Adrenal gland (tissue), 19 donors: Measurements from ENCODE around the gene BTN3A1. TPM values are rescaled to one million over a fixed set of nuclear protein-coding genes. Genes with fewer than 3 reads are reported as not detected.
"Not testable (repeated sequence)": the region's sequence is repeated elsewhere in the genome, so short reads cannot be mapped to it uniquely, and the experiment has no call there.

Experiments
- DNase-seq, 7 donors: peaks; one replicate each; pipeline ENCODE4 v3.0.0-alpha.2; 2019 to 2020
- H3K27ac ChIP-seq, 5 donors: fragments of 200-600 bp; sonication (generic) in 4 of 5; 1 replicate in 3 of 5; 2 replicates in 2 of 5; pipeline versions ENCODE4 v1.5.1 to v1.8.0; 2016 to 2020; ENCODE audit warnings: mild to moderate bottlenecking in 1 of 5
- H3K27me3 ChIP-seq: fragments of 200-600 bp; 2 replicates; pipeline ENCODE4 v1.8.0; 2021
- H3K36me3 ChIP-seq, 2 donors: fragments of 200-600 bp; replicated peaks in 1 of 2; 1 replicate in 1 of 2; 2 replicates in 1 of 2; pipeline versions ENCODE4 v1.5.1 to v1.8.0; 2018 to 2022
- H3K4me1 ChIP-seq, 2 donors: fragments of 200-600 bp; replicated peaks in 1 of 2; 1 replicate in 1 of 2; 2 replicates in 1 of 2; pipeline versions ENCODE4 v1.5.1 to v1.8.0; 2018 to 2021
- H3K4me3 ChIP-seq, 4 donors: fragments of 200-600 bp; sonication (generic) in 3 of 4; one replicate each; pipeline ENCODE4 v1.5.1; 2016 to 2018
- H3K9me3 ChIP-seq, 3 donors: fragments of 200-600 bp; sonication (generic) in 1 of 3; replicated peaks in 1 of 3; 1 replicate in 2 of 3; 2 replicates in 1 of 3; pipeline versions ENCODE4 v1.5.1 to v1.8.0; 2016 to 2021
- CTCF ChIP-seq, 6 experiments: fragments of 450-650 bp in 4 of 6; fragments of 200-600 bp in 2 of 6; sonication (generic) in 1 of 6; IDR thresholded peaks; 1 replicate in 5 of 6; 2 replicates in 1 of 6; pipeline versions ENCODE4 v1.5.1 to v1.8.0; 2016 to 2021; ENCODE audit warnings: antibody characterized with exemption in 6 of 6, mild to moderate bottlenecking in 2 of 6, moderate library complexity in 1 of 6
- POLR2A ChIP-seq, 2 donors: fragments of 450-650 bp; IDR thresholded peaks; one replicate each; pipeline ENCODE4 v1.6.1; 2017; ENCODE audit warnings: antibody characterized with exemption in 2 of 2, mild to moderate bottlenecking in 2 of 2, moderate library complexity in 1 of 2
- WGBS, 4 donors: extraction: QIAGEN DNeasy Blood & Tissue Kit in 2 of 4; methylation state at CpG; one replicate each; pipeline versions ENCODE4 v1.1.5 to v1.1.7; 2013 to 2017; 5-methylcytosine and 5-hydroxymethylcytosine counted together
- intact Hi-C, 2 donors: fragments of 100-400 bp; cut with DNase I; formaldehyde crosslinking; loops; one replicate each; pipeline versions ENCODE4 v1.14.1 to v1.15.0; 2022 to 2023
- long read RNA-seq, 10 donors: library from polyadenylated mRNA in 3 of 10; unstranded in 2 of 10; stranded (forward) in 1 of 10; transcript quantifications; one replicate each; pipeline ENCODE4 v2.0.0 and lab custom pipeline, GENCODE V29; 2021 to 2026
- polyA plus RNA-seq, 3 donors: library from polyadenylated mRNA; stranded (reverse); fragments of 200-250 nt in 2 of 3; fragments of 350-450 nt in 1 of 3; fragmentation: Illumina TruSeq in 1 of 3; extraction: RNeasy Lipid Tissue Mini Kit (QIAGEN cat#74804) in 1 of 3; gene quantifications; one replicate each; pipeline ENCODE4 v1.2.3, GENCODE V29; 2013 to 2014
- total RNA-seq, 9 donors: library from RNA; depleted of rRNA in 4 of 9; stranded (reverse); fragments of >200 nt in 4 of 9; fragments of 120-200 nt in 1 of 9; fragmentation: NEBNext Ultra II Directional in 1 of 9; extraction: Animal tissue kit (Norgen Biotek cat#: 25700) in 1 of 9; gene quantifications; one replicate each; pipeline versions ENCODE4 v1.1.0 to v1.2.4, GENCODE V29; 2013 to 2023
- donor health status: healthy with polysubstance abuse.
- donor health status: Bipolar disorder and iron deficiency.
- donor health status: DM: yes; HTN: yes; CAD: no.
- donor health status: DM: no; HTN: no; CAD: no.
- donor health status: DM: no; HTN: no; CAD: no.
- donor health status: DM: yes; HTN: yes; CAD: no.

BTN3A1 gene
- total RNA-seq, result 10 to 100 TPM; 26.3 to 56.7 (median 39.0) TPM
- 10 to 100 TPM; 17.5 to 38.3 (median 21.9) TPM for polyA plus RNA-seq
- long read RNA-seq, donor 1, partial matches to known transcripts, result 9 of 9 reads
- long read RNA-seq, donor 1, other reads (novel, unspliced or antisense), result 0 of 9 reads
- long read RNA-seq, donor 2, partial matches to known transcripts, result 0 of 2 reads
- long read RNA-seq, donor 2, other reads (novel, unspliced or antisense), result 0 of 2 reads
- long read RNA-seq, donor 3, result 0 reads
- long read RNA-seq, donor 4, partial matches to known transcripts, result 3 of 10 reads
- long read RNA-seq, donor 4, other reads (novel, unspliced or antisense), result 7 of 10 reads
- long read RNA-seq, donor 5, partial matches to known transcripts, result 5 of 49 reads
- long read RNA-seq, donor 5, other reads (novel, unspliced or antisense), result 43 of 49 reads
- long read RNA-seq, donor 6, partial matches to known transcripts, result 2 of 4 reads
- long read RNA-seq, donor 6, other reads (novel, unspliced or antisense), result 2 of 4 reads
- long read RNA-seq, donor 7, partial matches to known transcripts, result 0 of 1 reads
- long read RNA-seq, donor 7, other reads (novel, unspliced or antisense), result 0 of 1 reads
- long read RNA-seq, donor 8, partial matches to known transcripts, result 26 of 29 reads
- long read RNA-seq, donor 8, other reads (novel, unspliced or antisense), result 0 of 29 reads
- long read RNA-seq, donor 9, partial matches to known transcripts, result 29 of 30 reads
- long read RNA-seq, donor 9, other reads (novel, unspliced or antisense), result 0 of 30 reads
- long read RNA-seq, donor 10, partial matches to known transcripts, result 0 of 1 reads
- long read RNA-seq, donor 10, other reads (novel, unspliced or antisense), result 0 of 1 reads

DNA sequence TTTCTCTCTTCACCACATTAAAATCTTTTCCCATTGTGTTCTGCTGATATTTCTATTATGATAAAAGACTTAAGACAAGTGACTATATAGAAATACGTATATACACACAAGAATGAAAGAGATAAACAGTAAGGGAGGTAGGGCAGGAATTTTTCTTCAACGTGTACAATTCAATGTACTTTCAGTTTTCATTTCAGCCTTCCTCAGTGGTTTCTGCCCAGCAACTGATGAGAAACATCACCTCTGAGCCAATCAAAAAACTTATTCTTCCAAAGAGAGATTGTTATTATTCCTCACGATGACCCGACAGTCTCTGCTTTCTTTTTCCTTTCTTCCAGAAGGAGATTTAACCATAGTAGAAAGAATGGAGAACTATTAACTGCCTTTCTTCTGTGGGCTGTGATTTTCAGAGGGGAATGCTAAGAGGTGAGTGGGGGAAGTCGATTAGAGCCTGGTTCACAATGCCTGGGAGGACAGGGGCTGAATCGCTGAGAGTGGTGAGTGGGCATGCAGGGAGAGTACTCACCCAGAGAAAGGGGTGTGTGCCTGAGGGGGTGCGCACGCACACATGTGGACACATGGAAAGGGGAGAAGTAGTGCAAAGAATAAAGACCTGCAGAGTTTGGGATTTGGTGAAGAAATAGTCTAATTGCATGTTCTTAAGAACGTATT lies at the start of gene BTN3A1:
TSS of gene BTN3A1 (plus strand) at position 289 of the 672 bp plus-strand sequence. CDS start 3,289 bp downstream, outside the sequence.
- H3K36me3 ChIP-seq, result peaks cover 0 to 11% of the 10 kb centered on the region in 2 donors
- peak within 1 kb of the TSS; percentile 44 to 92 (median 80) for H3K27ac ChIP-seq
- H3K4me3 ChIP-seq, result peak within 1 kb of the TSS; percentile 34 to 76 (median 58)
- DNase-seq, result peak; percentile 58 to 82 (median 73)
- 0 to 1% (median 0%) methylated on average over 9 of the region's 9 CpGs for WGBS, 4 donors
- H3K27me3 ChIP-seq, result no peaks in the 10 kb centered on the region
- H3K9me3 ChIP-seq, result no peaks in the 10 kb centered on the region
- intact Hi-C loops, result no loop called here
- peaks cover 0 to 19% of the 10 kb centered on the region in 2 donors for H3K4me1 ChIP-seq
- TF ChIP-seq POLR2A (IDR thresholded peaks at IDR 0.05) (peak in 1 of 2 donors; percentile 40), CTCF (IDR thresholded peaks at IDR 0.05) (no peak)

DNA sequence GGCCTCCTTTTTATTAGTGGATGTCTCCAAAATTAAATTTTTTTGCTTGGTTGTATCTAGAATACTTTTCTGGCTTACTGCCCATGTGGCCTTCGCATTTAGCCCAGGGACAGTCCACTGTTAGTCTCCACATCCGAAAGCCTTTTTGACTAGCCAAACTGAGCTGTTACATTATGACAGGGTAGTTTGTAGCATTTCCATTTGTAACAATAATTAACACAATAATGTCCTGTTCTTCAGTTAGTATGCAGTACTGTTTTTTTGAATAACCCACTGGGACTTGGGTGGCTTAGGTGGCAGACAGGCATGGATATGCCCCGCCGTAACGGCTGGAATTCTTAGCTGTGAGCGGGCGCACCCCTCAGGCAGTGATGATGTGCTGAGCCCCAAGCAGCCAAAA lies 49.8 kb upstream of the BTN3A1 start:
- H3K36me3 ChIP-seq, result no peaks in the 10 kb centered on the region
- H3K4me1 ChIP-seq, result peaks cover 3 to 8% of the 10 kb centered on the region in 2 donors
- H3K9me3 ChIP-seq, result no peaks in the 10 kb centered on the region
- intact Hi-C loops, result no loop called here
- peak in 6 of 7 donors; percentile 47 to 70 (median 60) for DNase-seq
- H3K4me3 ChIP-seq, result no peak overlapping the region
- H3K27me3 ChIP-seq, result no peaks in the 10 kb centered on the region
- H3K27ac ChIP-seq, result peak overlapping the region in 3 of 5 donors; percentile 36 to 70 (median 48)
- TF ChIP-seq POLR2A (IDR thresholded peaks at IDR 0.05) (no peak), CTCF (IDR thresholded peaks at IDR 0.05) (no peak)
- WGBS, 4 donors, result 69 to 80% (median 72%) methylated on average over 7 of the region's 7 CpGs

GRCh38 chr6:26354162-26354561 lies 47.9 kb upstream of the BTN3A1 start:
- WGBS, 4 donors, result 69 to 90% (median 80%) methylated on average over 3 of the region's 3 CpGs
- DNase-seq, result no peak
- intact Hi-C loops, result no loop called here
- peaks cover 3 to 8% of the 10 kb centered on the region in 2 donors for H3K4me1 ChIP-seq
- no peak for TF ChIP-seq CTCF (IDR thresholded peaks at IDR 0.05)
- TF ChIP-seq POLR2A (IDR thresholded peaks at IDR 0.05), result no peak
- H3K27ac ChIP-seq, result no peak overlapping the region
- H3K27me3 ChIP-seq, result no peaks in the 10 kb centered on the region
- no peaks in the 10 kb centered on the region for H3K36me3 ChIP-seq
- no peak overlapping the region for H3K4me3 ChIP-seq
- H3K9me3 ChIP-seq, result no peaks in the 10 kb centered on the region

- TF ChIP-seq CTCF (IDR thresholded peaks at IDR 0.05) (no peak), POLR2A (IDR thresholded peaks at IDR 0.05) (no peak)
- no peak for DNase-seq
- Histone ChIP-seq H3K4me3 (no peak overlapping the region), H3K27ac (no peak overlapping the region), H3K36me3 (no peaks in the 10 kb centered on the region), H3K9me3 (no peaks in the 10 kb centered on the region), H3K27me3 (no peaks in the 10 kb centered on the region), H3K4me1 (peaks cover 3 to 4% of the 10 kb centered on the region in 2 donors)
- intact Hi-C loops, result no loop called here
Measured at GRCh38 chr6:26355366-26355765, 46.7 kb upstream of the BTN3A1 start.

GRCh38 chr6:26357543-26357942 lies 44.5 kb upstream of the BTN3A1 start:
- DNase-seq, H3K27me3 ChIP-seq, H3K27ac ChIP-seq, H3K9me3 ChIP-seq, H3K36me3 ChIP-seq, intact Hi-C loops, H3K4me1 ChIP-seq, H3K4me3 ChIP-seq: not testable (repeated sequence)
- WGBS, 4 donors, result 89 to 92% (median 91%) methylated on average over 14 of the region's 14 CpGs
